ENCODE data around the gene EN2. TPM values are rescaled to one million over a fixed set of nuclear protein-coding genes. Genes with fewer than 3 reads are reported as not detected.

Gene EN2
- total RNA-seq, 1 experiment from 2014 or later, result 0.07 TPM

- Histone ChIP-seq H3K56ac (ENCODE audit: insufficient read length, low read depth, low read length) (no peak overlapping the region), H2BK120ac (ENCODE audit: low read depth, low read length, poor library complexity, severe bottlenecking) (no peak overlapping the region), H3K27ac (ENCODE audit: insufficient read length, low read depth, low read length) (no peak overlapping the region), H2BK20ac (ENCODE audit: low read depth, low read length, poor library complexity, severe bottlenecking) (no peak overlapping the region), H3K4me2 (ENCODE audit: insufficient read depth, insufficient read length, low read length) (no peak overlapping the region), H3K4me1 (ENCODE audit: insufficient read depth, low read length) (no peaks in the 10 kb centered on the region), H2BK15ac (ENCODE audit: low read depth, low read length) (no peak overlapping the region), H3K27me3 (ENCODE audit: insufficient read depth, low read length) (no peaks in the 10 kb centered on the region; the same call in 1 of the 2 replicates), H2BK12ac (ENCODE audit: insufficient read length, low read depth, low read length) (no peak overlapping the region), H4K20me1 (ENCODE audit: control insufficient read depth, insufficient read depth, insufficient read length) (no peaks in the 10 kb centered on the region), H3K4ac (ENCODE audit: low read depth, low read length) (no peak overlapping the region), H3K18ac (ENCODE audit: insufficient read length, low read depth, low read length) (no peak overlapping the region), H3K9ac (ENCODE audit: extremely low read depth, insufficient read length, low read length) (no peak overlapping the region), H3K79me1 (ENCODE audit: insufficient read depth, low read depth, low read length, poor library complexity, severe bottlenecking) (no peaks in the 10 kb centered on the region), H3K9me3 (ENCODE audit: control insufficient read depth, low read depth, low read length) (no peaks in the 10 kb centered on the region), H3K23ac (ENCODE audit: insufficient read length, low read depth, low read length) (no peak overlapping the region), H4K8ac (replicated peaks; ENCODE audit: insufficient read length, low read depth, low read length) (no peak overlapping the region), H2AFZ (ENCODE audit: low read length) (no peak overlapping the region), H4K91ac (ENCODE audit: insufficient read length, low read depth, low read length) (no peak overlapping the region), H4K5ac (ENCODE audit: insufficient read length, low read depth, low read length) (no peak overlapping the region), H3K79me2 (ENCODE audit: insufficient read depth, low read length) (no peaks in the 10 kb centered on the region), H2AK5ac (ENCODE audit: insufficient read length, low read length) (no peak overlapping the region), H3T11ph (ENCODE audit: low read length) (no peak overlapping the region), H3K23me2 (ENCODE audit: insufficient read length, low read depth, low read length, poor library complexity, severe bottlenecking) (no peaks in the 10 kb centered on the region), H2BK5ac (ENCODE audit: insufficient read length, low read length) (no peak overlapping the region), H3K14ac (ENCODE audit: insufficient read depth, low read length) (no peak overlapping the region)
- peaks cover 0 to 2% (median 0%) of the 10 kb centered on the region in 3 experiments; a peak in 1 of 7 replicates for H3K36me3 Mint-ChIP-seq (ENCODE audit: insufficient read depth in 1 of 3, low read depth in 3 of 3)
- TF ChIP-seq CTCF (conservative IDR thresholded peaks at IDR 0.05), result no peak
- no peak overlapping the region for H3K27ac Mint-ChIP-seq
- peaks cover 98% of the 10 kb centered on the region for H3K27me3 Mint-ChIP-seq (ENCODE audit: low read depth)
- WGBS (ENCODE audit: extremely low coverage, insufficient read length, low lambda C conversion rate), result no CpG with 5 or more reads among the region's 7 CpGs
- peaks cover 3 to 4% of the 10 kb centered on the region in 2 experiments; a peak in 2 of 4 replicates for H3K4me1 Mint-ChIP-seq
- DNase-seq, result no peak
- H3K4me3 Mint-ChIP-seq, result no peak overlapping the region
- peaks cover 3 to 8% of the 10 kb centered on the region in 2 experiments; a peak in 3 of 5 replicates for H3K9me3 Mint-ChIP-seq
Measured at GRCh38 chr7:155438777-155439176, 19.2 kb upstream of the EN2 start.
